Common myeloid progenitor, CD34-positive (primary cell): Measurements from ENCODE around the gene COG5.

Source experiments
- CTCF ChIA-PET: fragments of 350-600 bp; sonication (Branson Sonifier 250); formaldehyde crosslinking; loops from one replicate; lab custom pipeline; 2021; ENCODE audit warnings: antibody characterized with exemption; lab: Charles Lee
- POLR2A ChIA-PET: fragments of 350-600 bp; sonication (Branson Sonifier 250); formaldehyde crosslinking; loops from one replicate; lab custom pipeline; 2021; ENCODE audit warnings: antibody characterized with exemption; lab: Charles Lee
- DNase-seq, 3 donors: peaks; one replicate each; pipeline versions ENCODE4 v3.0.0 to v3.0.0-alpha.2; 2013
- H3K27ac ChIP-seq, 2 experiments: 1 replicate in 1 of 2; 2 replicates in 1 of 2; pipeline ENCODE4 v1.7.0; 2013; ENCODE audit warnings: inconsistent platforms in 2 of 2, low read length in 2 of 2, mild to moderate bottlenecking in 2 of 2, low read depth in 1 of 2, moderate library complexity in 1 of 2; ENCODE audit not compliant: severe bottlenecking in 2 of 2, insufficient read depth in 1 of 2, poor library complexity in 1 of 2
- H3K27me3 ChIP-seq, 5 experiments: replicated peaks in 2 of 5; 1 replicate in 3 of 5; 2 replicates in 2 of 5; pipeline versions ENCODE4 v1.6.1 to v1.7.0; 2013; ENCODE audit warnings: low read length in 4 of 5, mild to moderate bottlenecking in 2 of 5, moderate library complexity in 2 of 5, inconsistent platforms in 1 of 5; ENCODE audit not compliant: insufficient read depth in 5 of 5, control insufficient read depth in 4 of 5
- H3K36me3 ChIP-seq, 4 experiments: 1 replicate in 2 of 4; 2 replicates in 2 of 4; pipeline versions ENCODE4 v1.6.1 to v1.7.0; 2013; ENCODE audit warnings: low read length in 3 of 4, control low read depth in 1 of 4, mild to moderate bottlenecking in 1 of 4; ENCODE audit not compliant: control insufficient read depth in 4 of 4, insufficient read depth in 4 of 4
- H3K4me1 ChIP-seq, 4 experiments: 1 replicate in 3 of 4; 2 replicates in 1 of 4; pipeline versions ENCODE4 v1.6.1 to v1.7.1; 2013; ENCODE audit warnings: low read length in 3 of 4, mild to moderate bottlenecking in 3 of 4, control low read depth in 1 of 4, inconsistent platforms in 1 of 4, moderate library complexity in 1 of 4; ENCODE audit not compliant: control insufficient read depth in 4 of 4, insufficient read depth in 4 of 4; ENCODE audit errors: control extremely low read depth in 1 of 4
- H3K4me3 ChIP-seq, 7 experiments: 1 replicate in 4 of 7; 2 replicates in 3 of 7; pipeline versions ENCODE4 v1.5.1 to v1.7.0; 2013; ENCODE audit warnings: mild to moderate bottlenecking in 7 of 7, low read length in 6 of 7, moderate library complexity in 6 of 7, inconsistent platforms in 2 of 7, low read depth in 2 of 7, control low read depth in 1 of 7; ENCODE audit not compliant: insufficient read depth in 4 of 7, control insufficient read depth in 1 of 7; ENCODE audit errors: extremely low read depth in 1 of 7
- H3K9me3 ChIP-seq, 5 experiments: 1 replicate in 4 of 5; 2 replicates in 1 of 5; pipeline versions ENCODE4 v1.6.1 to v1.7.1; 2013; ENCODE audit warnings: low read length in 4 of 5, mild to moderate bottlenecking in 2 of 5, inconsistent platforms in 1 of 5, low read depth in 1 of 5, moderate library complexity in 1 of 5; ENCODE audit not compliant: control insufficient read depth in 4 of 5, insufficient read depth in 2 of 5; ENCODE audit errors: control extremely low read depth in 1 of 5
- WGBS: methylation state at CpG from one replicate; pipeline ENCODE4 v1.1.5; 2013; ENCODE audit not compliant: insufficient coverage; 5-methylcytosine and 5-hydroxymethylcytosine counted together

The COG5 gene

GRCh38 chr7:107563081-107563774 is 492 bp downstream of the COG5 start:
- H3K27ac ChIP-seq: peak overlapping the region; percentile 67 to 89
- 0% methylated on average over 11 of the region's 21 CpGs for WGBS
- no peaks in the 10 kb centered on the region for H3K27me3 ChIP-seq
- ChIA-PET CTCF (interaction anchor here (0.8 to 2.7 kb wide), 3 partner anchors 12 to 82 kb away, joined by 3 to 12 read pairs (median 8); partner anchors contain the start of gene BCAP29), POLR2A (interaction anchor here (1.0 kb wide), 1 partner anchor 17 kb away, joined by 3 read pairs; the partner anchor contains the start of gene BCAP29)
- H3K9me3 ChIP-seq: no peaks in the 10 kb centered on the region
- peak; percentile 61 to 82 (median 73) for DNase-seq
- H3K36me3 ChIP-seq: peaks cover 0 to 2% (median 0%) of the 10 kb centered on the region in 4 experiments
- peak overlapping the region; percentile 72 to 99 (median 96) for H3K4me3 ChIP-seq
- H3K4me1 ChIP-seq: peaks cover 25 to 51% (median 37%) of the 10 kb centered on the region in 4 experiments

GRCh38 chr7:107560898-107561516 is 2.7 kb downstream of the COG5 start:
- peak in 2 of 3 donors; percentile 82 to 87 for DNase-seq
- POLR2A ChIA-PET: no interaction called here
- H3K27me3 ChIP-seq: no peaks in the 10 kb centered on the region
- peak overlapping the region in 3 of 7 experiments; percentile 13 to 49 (median 44) for H3K4me3 ChIP-seq
- CTCF ChIA-PET: interaction anchor here (0.6 kb wide), 1 partner anchor 15 kb away, joined by 3 read pairs; no protein-coding TSS in a partner anchor
- H3K36me3 ChIP-seq: peaks cover 0 to 15% (median 7%) of the 10 kb centered on the region in 4 experiments
- peak overlapping the region; percentile 12 to 69 for H3K27ac ChIP-seq
- no peaks in the 10 kb centered on the region for H3K9me3 ChIP-seq
- peaks cover 25 to 51% (median 37%) of the 10 kb centered on the region in 4 experiments for H3K4me1 ChIP-seq
- 71% methylated on average over 4 of the region's 6 CpGs for WGBS

- H3K4me1 ChIP-seq: peaks cover 24 to 49% (median 35%) of the 10 kb centered on the region in 4 experiments
- CTCF ChIA-PET: no interaction called here
- H3K27me3 ChIP-seq: no peaks in the 10 kb centered on the region
- POLR2A ChIA-PET: no interaction called here
- H3K36me3 ChIP-seq: peaks cover 3 to 22% (median 13%) of the 10 kb centered on the region in 4 experiments
- H3K4me3 ChIP-seq: no peak overlapping the region
- no CpG with 5 or more reads among the region's 2 CpGs for WGBS
- DNase-seq: no peak
- no peaks in the 10 kb centered on the region for H3K9me3 ChIP-seq
- no peak overlapping the region for H3K27ac ChIP-seq
Measured at GRCh38 chr7:107559864-107560263, 3.9 kb downstream of the COG5 start.

GRCh38 chr7:107555893-107556292 is 7.8 kb downstream of the COG5 start:
- peaks cover 14 to 47% (median 28%) of the 10 kb centered on the region in 4 experiments for H3K36me3 ChIP-seq
- CTCF ChIA-PET: interaction anchor here (0.8 kb wide), 1 partner anchor 283 kb away, joined by 5 read pairs; no protein-coding TSS in a partner anchor
- no peaks in the 10 kb centered on the region for H3K9me3 ChIP-seq
- no peak overlapping the region for H3K4me3 ChIP-seq
- POLR2A ChIA-PET: no interaction called here
- WGBS: 95% methylated on average over 2 of the region's 3 CpGs
- peaks cover 5 to 17% (median 10%) of the 10 kb centered on the region in 4 experiments for H3K4me1 ChIP-seq
- no peak overlapping the region for H3K27ac ChIP-seq
- no peak for DNase-seq
- H3K27me3 ChIP-seq: no peaks in the 10 kb centered on the region

GRCh38 chr7:107551936-107552335 is 11.8 kb downstream of the COG5 start:
- Histone ChIP-seq H3K27me3 (no peaks in the 10 kb centered on the region), H3K27ac (no peak overlapping the region), H3K9me3 (no peaks in the 10 kb centered on the region), H3K4me3 (no peak overlapping the region), H3K4me1 (no peaks in the 10 kb centered on the region), H3K36me3 (peaks cover 16 to 47% (median 27%) of the 10 kb centered on the region in 4 experiments)
- CTCF ChIA-PET: interaction anchor here (1.8 kb wide), 1 partner anchor 31 kb away, joined by 4 read pairs; no protein-coding TSS in a partner anchor
- POLR2A ChIA-PET: no interaction called here
- WGBS: no CpG with 5 or more reads among the region's 1 CpG
- DNase-seq: no peak

- POLR2A ChIA-PET: no interaction called here
- peak in 1 of 3 donors; percentile 7 for DNase-seq
- Histone ChIP-seq H3K4me3 (no peak overlapping the region), H3K27ac (no peak overlapping the region), H3K27me3 (no peaks in the 10 kb centered on the region), H3K9me3 (peaks cover 0 to 22% (median 11%) of the 10 kb centered on the region in 5 experiments), H3K36me3 (peaks cover 26 to 48% (median 30%) of the 10 kb centered on the region in 4 experiments), H3K4me1 (no peaks in the 10 kb centered on the region)
- CTCF ChIA-PET: no interaction called here
- WGBS: 100% methylated on average over 1 of the region's 4 CpGs
Measured at GRCh38 chr7:107544848-107545591, 18.7 kb downstream of the COG5 start.
